ENCODE results near the gene APRT.
A peak's percentile ranks its signal among the peaks of the same experiment; 100 is the strongest.

The APRT gene

GRCh38 chr16:88821168-88821850 lies 9.6 kb upstream of the APRT start:
- DNase-seq = no peak

- no peak for DNase-seq
These were observed 8.8 kb upstream of the APRT start for GRCh38 chr16:88820385-88821025.

- no peak for DNase-seq
These were observed 7.4 kb upstream of the APRT start for GRCh38 chr16:88819126-88819525.

- DNase-seq = no peak
These were observed 6.8 kb upstream of the APRT start for GRCh38 chr16:88818575-88818874.

- no peak for DNase-seq
These were observed 6.3 kb upstream of the APRT start for GRCh38 chr16:88817785-88818574.

- no peak for DNase-seq
These were observed 5.2 kb upstream of the APRT start for GRCh38 chr16:88816736-88817535.

- DNase-seq = peak; percentile 74
These were observed 4.3 kb upstream of the APRT start for GRCh38 chr16:88815901-88816589.

GRCh38 chr16:88815227-88815626 lies 3.5 kb upstream of the APRT start:
- no peak for DNase-seq

- no peak for DNase-seq
These were observed 2.4 kb upstream of the APRT start for GRCh38 chr16:88814144-88814502.

GRCh38 chr16:88813269-88814143 lies 1.8 kb upstream of the APRT start:
- DNase-seq = no peak

- DNase-seq = peak; percentile 77
These were observed 963 bp upstream of the APRT start for GRCh38 chr16:88812513-88813268.

GRCh38 chr16:88810912-88811768 lies 588 bp downstream of the APRT start:
- peak; percentile 94 for DNase-seq

- peak; percentile 77 for DNase-seq
These were observed 1.4 kb downstream of the APRT start for GRCh38 chr16:88810166-88810911.

GRCh38 chr16:88809676-88810165 lies 2.0 kb downstream of the APRT start:
- peak; percentile 61 for DNase-seq

GRCh38 chr16:88809068-88809675 lies 2.6 kb downstream of the APRT start:
- DNase-seq = no peak

GRCh38 chr16:88807626-88808453 lies 3.9 kb downstream of the APRT start:
- no peak for DNase-seq

- no peak for DNase-seq
These were observed 4.5 kb downstream of the APRT start for GRCh38 chr16:88807142-88807625.
